ENCODE measurements around the gene DHX15.

GRCh38 chr4:24578364-24578763 lies 6.0 kb downstream of the DHX15 start:
- TF ChIP-seq EZH2 (IDR thresholded peaks at IDR 0.05; ENCODE audit: insufficient read depth, poor library complexity, severe bottlenecking) (no peak), EZH2phosphoT487 (IDR thresholded peaks at IDR 0.05; ENCODE audit: insufficient read depth, low read depth) (no peak)

Data from GM23248 (cell line).